GM19467 (cell line): Measurements from ENCODE around the gene NUTM2E.
"Not testable (repeated sequence)": the region's sequence is repeated elsewhere in the genome, so short reads cannot be mapped to it uniquely, and the experiment has no call there.

Source experiments
- ATAC-seq: cut with Tn5 transposase; IDR thresholded peaks from one replicate; pipeline ENCODE4 v1.9.1; 2021; ENCODE audit warnings: mild to moderate bottlenecking, moderate library complexity; ENCODE audit not compliant: unreplicated experiment

The NUTM2E gene

GRCh38 chr10:79826496-79827215 is at the start of gene NUTM2E:
TSS of gene NUTM2E (plus strand) at chr10:79826739. CDS start at chr10:79841741, 15,002 bp downstream.
- ATAC-seq, result peak; percentile 90

DNA sequence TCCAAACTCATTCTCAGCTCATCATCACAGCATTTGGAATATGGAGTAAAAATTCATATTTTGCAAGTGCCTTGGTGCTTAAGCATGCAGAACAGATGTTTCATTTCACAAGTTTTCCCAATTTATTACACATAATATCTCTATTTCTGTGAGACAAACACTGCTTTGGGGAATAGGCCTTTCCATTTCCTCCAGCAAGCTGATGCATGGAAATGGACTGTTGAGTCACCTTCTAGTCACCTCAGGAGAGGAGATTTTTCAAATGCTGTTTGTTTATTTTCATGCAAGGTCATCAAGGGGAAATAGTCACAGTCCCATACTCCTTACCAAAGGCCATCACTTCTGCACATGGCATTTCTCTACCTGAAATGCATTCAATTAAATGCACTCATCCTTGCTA is 48.5 kb upstream of the NUTM2E start:
- not testable (repeated sequence) for ATAC-seq

DNA sequence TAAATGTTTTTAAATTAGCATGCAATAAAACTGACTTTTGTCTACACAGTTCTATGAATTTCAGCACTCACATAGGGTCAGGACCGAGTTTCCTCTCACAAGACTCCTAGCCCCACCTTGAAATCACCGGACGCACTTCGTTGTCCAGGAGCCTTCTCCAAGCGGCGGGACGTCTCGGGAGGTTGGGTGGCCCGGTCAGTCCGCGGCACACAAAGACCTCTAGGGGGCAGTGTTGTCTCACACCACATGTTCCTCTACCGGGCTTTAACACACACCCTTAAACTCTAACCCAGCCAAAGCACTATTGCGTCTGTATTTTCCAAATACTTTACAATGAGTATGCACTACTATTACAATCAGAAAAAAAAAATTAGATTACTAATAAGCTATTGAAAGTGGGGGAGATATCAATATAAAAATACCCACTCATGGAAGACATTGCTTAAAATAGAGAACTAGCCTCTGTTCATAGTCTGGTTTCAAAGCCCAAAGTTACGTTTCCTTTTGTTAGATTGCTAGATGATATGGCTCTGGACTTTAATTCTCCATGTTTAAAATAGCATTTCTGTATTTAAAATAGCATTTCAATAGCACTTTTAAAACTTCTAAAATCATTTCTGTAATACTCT is 47.1 kb upstream of the NUTM2E start:
- not testable (repeated sequence) for ATAC-seq

DNA sequence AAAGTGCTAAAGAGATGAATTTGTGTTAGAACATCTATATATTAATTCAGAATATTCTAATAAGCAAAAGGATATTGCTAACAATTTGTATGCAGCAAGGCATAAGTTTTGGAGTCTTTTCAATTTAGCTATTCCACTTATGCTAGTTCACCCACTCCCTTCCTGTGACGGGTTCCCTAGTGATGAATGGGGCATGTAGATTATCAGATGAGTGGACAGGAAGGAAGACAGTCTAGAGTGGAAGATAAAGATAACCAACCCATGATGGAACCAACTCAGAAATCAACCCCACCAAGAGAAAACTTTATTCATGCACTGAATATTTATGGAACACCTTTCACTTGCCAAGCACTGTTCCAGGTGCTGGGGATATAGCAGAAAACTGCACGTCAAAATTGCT is 46.5 kb upstream of the NUTM2E start:
- not testable (repeated sequence) for ATAC-seq

DNA sequence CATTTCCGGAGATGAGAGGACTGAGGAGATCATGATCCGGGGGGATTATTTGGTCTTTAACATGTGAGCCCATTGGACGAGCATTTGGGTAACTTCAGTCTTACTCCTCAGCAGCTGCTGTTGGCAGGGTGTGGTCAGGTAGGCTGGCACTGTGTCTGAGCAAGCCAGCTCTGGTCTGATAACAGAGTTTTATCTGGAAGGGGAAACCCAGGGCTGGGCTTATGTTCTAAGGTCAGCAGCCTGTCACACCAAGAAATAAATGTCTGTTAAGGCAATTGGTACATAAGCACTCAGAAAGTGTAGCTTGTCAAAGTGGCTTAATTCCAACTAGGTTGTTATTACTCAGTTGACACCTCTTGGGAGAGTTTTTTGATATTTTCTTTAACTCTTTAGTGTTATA is 45.0 kb upstream of the NUTM2E start:
- not testable (repeated sequence) for ATAC-seq

DNA sequence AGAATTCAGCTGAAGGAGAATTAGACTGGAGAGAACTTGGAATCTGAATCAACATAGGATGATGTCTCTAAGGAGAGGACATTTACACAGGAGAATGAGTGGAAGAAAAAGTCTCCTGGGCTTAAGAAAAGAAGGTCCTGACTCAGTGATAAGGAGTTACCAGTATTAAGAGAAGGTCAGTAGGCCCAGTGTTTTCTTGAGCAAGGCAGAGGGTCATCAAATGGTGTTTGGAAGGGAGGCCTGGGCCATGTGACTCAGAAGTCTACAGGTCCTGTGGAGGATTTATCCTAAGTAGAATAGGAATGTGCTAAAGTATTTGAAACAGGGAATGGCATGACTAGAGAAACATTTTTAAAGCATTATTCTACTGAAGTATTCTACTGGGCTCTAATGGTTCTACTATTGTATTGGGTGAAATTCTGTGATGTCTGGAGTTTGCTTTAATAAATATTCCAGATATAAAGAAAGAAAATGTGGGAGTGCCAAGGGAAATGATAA is 39.0 kb upstream of the NUTM2E start:
- not testable (repeated sequence) for ATAC-seq

DNA sequence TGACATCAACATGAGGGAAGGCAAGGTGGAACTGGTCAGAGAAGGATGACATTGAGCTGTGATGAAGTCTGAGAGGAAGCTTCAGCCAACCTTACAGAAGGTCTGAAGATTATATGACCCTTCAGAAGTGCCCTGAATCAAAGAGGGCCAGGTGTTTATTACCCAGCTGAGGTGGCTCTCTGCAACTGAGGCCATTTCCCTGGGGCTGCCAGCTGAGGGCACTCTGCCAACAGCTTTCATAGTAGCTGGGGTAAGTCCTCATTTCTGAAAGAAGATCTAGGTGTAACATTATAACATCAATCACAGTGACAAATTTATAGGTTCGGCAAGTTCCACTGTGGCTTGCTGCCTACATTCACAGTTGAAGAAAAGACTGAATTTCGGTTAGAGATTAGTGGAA is 37.2 kb upstream of the NUTM2E start:
- ATAC-seq, result not testable (repeated sequence)

GRCh38 chr10:79791906-79792517 is 34.5 kb upstream of the NUTM2E start:
- not testable (repeated sequence) for ATAC-seq

DNA sequence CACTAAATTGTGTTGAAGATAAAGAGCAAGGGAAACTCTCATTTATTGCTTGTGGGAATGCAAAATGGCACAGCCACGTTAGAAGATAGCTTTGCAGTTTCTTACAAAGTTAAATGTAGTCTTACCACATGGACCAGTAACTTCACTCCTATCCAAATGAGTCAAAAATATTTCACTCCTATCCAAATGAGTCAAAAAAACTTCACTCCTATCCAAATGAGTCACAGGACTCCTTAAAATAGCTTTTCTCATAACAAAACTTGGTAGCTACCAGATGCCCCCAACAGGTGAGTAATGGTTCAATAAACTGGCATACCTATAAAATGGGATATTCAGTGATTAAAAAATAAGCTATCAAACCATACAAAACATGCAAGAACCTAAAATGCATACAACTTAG is 27.2 kb upstream of the NUTM2E start:
- ATAC-seq, result not testable (repeated sequence)

DNA sequence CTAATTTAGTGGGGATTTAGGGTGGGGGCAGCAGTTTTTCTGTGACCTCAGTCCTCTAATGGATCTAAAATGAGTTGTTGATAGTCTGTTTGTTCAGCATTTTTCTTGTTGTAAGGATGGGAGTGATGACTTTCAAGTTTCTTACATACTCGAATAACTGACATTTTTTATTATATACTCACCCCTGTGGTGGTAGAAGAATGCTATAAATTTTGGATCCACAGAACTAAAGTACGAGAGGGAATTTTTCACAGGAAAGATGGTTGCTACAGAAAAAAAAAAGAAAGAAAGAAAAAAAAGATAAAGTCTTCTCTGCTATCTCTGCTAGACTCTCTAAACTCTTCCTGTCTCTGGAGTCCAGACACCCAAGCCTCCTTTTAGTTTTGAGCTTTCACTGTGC is 20.7 kb upstream of the NUTM2E start:
- ATAC-seq, result not testable (repeated sequence)

DNA sequence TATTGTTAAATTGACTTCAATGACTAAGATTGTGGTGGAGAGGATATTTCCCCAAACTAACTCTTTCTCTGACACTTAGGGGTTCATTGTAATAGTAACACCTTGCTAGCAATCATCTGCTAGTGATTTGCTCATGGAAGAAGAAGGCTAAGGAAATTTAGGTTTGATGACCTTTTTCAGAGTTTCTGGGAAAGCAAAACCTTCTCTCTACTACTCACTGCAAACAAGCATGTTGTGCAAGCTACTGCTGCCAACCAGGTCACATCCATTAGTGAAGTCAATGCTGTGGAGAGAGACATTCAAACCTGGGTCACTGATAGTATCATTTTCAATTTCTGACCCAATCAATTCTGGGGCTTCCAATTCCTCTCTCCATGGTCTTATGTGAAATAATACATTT is 14.6 kb upstream of the NUTM2E start:
- ATAC-seq, result not testable (repeated sequence)

DNA sequence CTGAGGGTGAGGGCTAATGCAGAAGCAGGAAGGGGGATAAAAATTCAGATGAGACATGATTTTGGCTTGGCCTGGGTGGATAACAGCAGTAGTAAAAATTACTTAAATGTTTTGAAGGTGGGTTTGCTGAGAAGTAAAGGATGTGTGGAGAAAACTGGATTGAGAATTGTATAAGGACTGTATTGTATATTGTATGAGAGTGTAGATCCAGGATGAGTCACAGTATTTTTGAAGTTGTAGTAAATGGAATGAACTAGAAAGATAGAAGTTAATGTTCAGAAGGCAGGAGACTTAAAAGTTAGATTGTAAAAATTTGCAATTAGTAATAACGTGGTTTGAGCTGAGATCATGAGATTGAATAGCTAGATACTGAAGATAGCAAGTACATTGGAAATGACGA is 10.2 kb upstream of the NUTM2E start:
- not testable (repeated sequence) for ATAC-seq

DNA sequence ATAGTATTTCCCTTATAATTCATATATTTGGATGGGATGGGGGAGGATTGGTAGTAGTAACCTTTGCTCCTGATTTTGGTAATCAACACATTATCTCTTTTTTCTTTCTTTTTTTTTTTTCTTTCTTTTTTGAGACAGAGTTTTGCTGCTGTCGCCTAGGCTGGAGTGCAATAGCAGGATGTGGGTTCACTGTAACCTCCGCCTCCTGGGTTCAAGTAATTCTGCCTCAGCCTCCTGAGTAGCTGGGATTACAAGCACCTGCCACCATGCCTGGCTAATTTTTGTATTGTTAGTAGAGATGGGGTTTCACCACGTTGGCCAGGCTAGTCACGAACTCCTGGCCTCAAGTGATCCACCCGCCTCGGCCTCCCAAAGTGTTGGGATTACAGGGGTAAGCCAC is 3.2 kb upstream of the NUTM2E start:
- ATAC-seq, result not testable (repeated sequence)

GRCh38 chr10:79825587-79826011 is 940 bp upstream of the NUTM2E start:
- peak; percentile 19 for ATAC-seq

DNA sequence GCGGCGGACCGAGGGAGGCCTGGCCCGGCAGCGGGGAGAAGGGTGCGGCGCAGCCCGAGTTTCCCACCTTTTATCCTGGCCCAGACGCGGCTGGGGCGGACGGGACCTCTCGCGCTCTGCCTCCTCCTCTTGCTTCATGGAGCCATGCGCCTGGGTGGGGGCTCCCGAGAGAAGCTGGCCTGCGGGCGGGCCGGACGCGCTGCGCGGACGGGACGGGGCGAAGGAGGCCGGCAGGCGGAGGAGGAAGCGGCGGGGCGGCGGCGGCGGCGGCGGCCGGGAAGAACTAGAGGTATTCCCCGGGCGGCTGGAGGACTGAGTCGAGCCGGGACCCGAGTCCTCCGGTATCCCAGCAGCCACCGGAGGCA is 426 bp upstream of the NUTM2E start:
- not testable (repeated sequence) for ATAC-seq

DNA sequence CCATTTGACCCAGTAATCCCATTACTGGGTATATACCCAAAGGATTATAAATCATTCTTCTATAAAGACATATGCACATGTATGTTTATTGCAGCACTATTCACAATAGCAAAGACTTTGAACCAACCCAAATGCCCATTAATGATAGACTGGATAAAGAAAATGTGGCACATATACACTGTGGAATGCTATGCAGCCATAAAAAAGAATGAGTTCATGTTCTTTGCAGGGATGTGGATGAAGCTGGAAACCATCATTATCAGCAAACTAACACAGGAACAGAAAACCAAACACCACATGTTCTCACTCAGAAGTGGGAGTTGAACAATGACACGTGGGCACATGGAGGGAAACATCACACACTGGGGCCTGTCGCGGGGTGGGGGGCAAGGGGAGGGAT is 7.3 kb downstream of the NUTM2E start:
- not testable (repeated sequence) for ATAC-seq

GRCh38 chr10:79835891-79836290 is 9.4 kb downstream of the NUTM2E start:
- ATAC-seq, result not testable (repeated sequence)

GRCh38 chr10:79836891-79837290 is 10.4 kb downstream of the NUTM2E start:
- not testable (repeated sequence) for ATAC-seq

- ATAC-seq, result not testable (repeated sequence)
These were observed 11.9 kb downstream of the NUTM2E start for GRCh38 chr10:79838441-79838840.

GRCh38 chr10:79853191-79853854 is 26.8 kb downstream of the NUTM2E start:
- not testable (repeated sequence) for ATAC-seq

- not testable (repeated sequence) for ATAC-seq
These were observed 35.7 kb downstream of the NUTM2E start for GRCh38 chr10:79862269-79862668.
